ENCODE data around the gene SLC7A7. TPM values are rescaled to one million over a fixed set of nuclear protein-coding genes. Genes with fewer than 3 reads are reported as not detected.
"Not testable (repeated sequence)": the region's sequence is repeated elsewhere in the genome, so short reads cannot be mapped to it uniquely, and the experiment has no call there.

SLC7A7 gene
- total RNA-seq, 6 donors from 2014 or later = 55.0 to 120 (median 99.1) TPM

GRCh38 chr14:22836301-22837113 is 21.3 kb upstream of the SLC7A7 start, which contains the start of gene MMP14:
TSS of gene MMP14 (plus strand) at chr14:22836585. CDS start at chr14:22836818, 233 bp downstream.
- TF ChIP-seq POLR2AphosphoS5 (IDR thresholded peaks at IDR 0.05) = peak; percentile 49 to 72
- peak in 1 of 4 donors; percentile 78 for TF ChIP-seq POLR2A (IDR thresholded peaks at IDR 0.05)
- TF ChIP-seq CTCF (IDR thresholded peaks at IDR 0.05) = peak in 2 of 6 experiments; percentile 9 to 19
- no peak for TF ChIP-seq EP300 (IDR thresholded peaks at IDR 0.05)
- peaks cover 0 to 24% (median 17%) of the 10 kb centered on the region in 4 donors for H3K36me3 ChIP-seq

GRCh38 chr14:22835505-22835904 is 20.3 kb upstream of the SLC7A7 start:
- Histone ChIP-seq H3K4me3 (no peak overlapping the region), H3K27me3 (no peaks in the 10 kb centered on the region), H3K27ac (peak overlapping the region in 2 of 4 donors; percentile 97), H3K9me3 (no peaks in the 10 kb centered on the region), H3K4me1 (peaks cover 23 to 29% (median 23%) of the 10 kb centered on the region in 4 donors), H3K36me3 (peaks cover 0 to 17% (median 13%) of the 10 kb centered on the region in 4 donors)
- DNase-seq (no peak), ATAC-seq (ENCODE audit: low FRiP score in 2 of 2) (no peak)
- TF ChIP-seq POLR2AphosphoS5 (IDR thresholded peaks at IDR 0.05) (no peak), POLR2A (IDR thresholded peaks at IDR 0.05) (no peak), EP300 (IDR thresholded peaks at IDR 0.05) (no peak), CTCF (IDR thresholded peaks at IDR 0.05) (no peak)
- 86 to 92% methylated on average over 3 of the region's 3 CpGs for WGBS, 2 donors

More at GRCh38 chr14:22836301-22837113, 21.3 kb upstream of the SLC7A7 start, which contains the start of gene MMP14:
- Histone ChIP-seq H3K9me3 (no peaks in the 10 kb centered on the region), H3K27ac (peak within 1 kb of the TSS; percentile 89 to 97 (median 96)), H3K4me3 (peak within 1 kb of the TSS; percentile 71 to 90 (median 76)), H3K27me3 (no peaks in the 10 kb centered on the region), H3K4me1 (peaks cover 19 to 26% (median 23%) of the 10 kb centered on the region in 4 donors)
- 3 to 6% methylated on average over 25 to 35 of the region's 46 CpGs for WGBS, 2 donors
- ATAC-seq (ENCODE audit: low FRiP score in 2 of 2) (peak; percentile 67 to 89), DNase-seq (peak; percentile 73 to 86)

GRCh38 chr14:22830443-22831010 is 15.3 kb upstream of the SLC7A7 start:
- H3K27me3 ChIP-seq = no peaks in the 10 kb centered on the region
- WGBS, 2 donors = 26 to 29% methylated on average over 3 of the region's 3 CpGs
- H3K9me3 ChIP-seq = no peaks in the 10 kb centered on the region
- TF ChIP-seq EP300 (IDR thresholded peaks at IDR 0.05) (no peak), CTCF (IDR thresholded peaks at IDR 0.05) (no peak), POLR2A (IDR thresholded peaks at IDR 0.05) (no peak), POLR2AphosphoS5 (IDR thresholded peaks at IDR 0.05) (no peak)
- DNase-seq = no peak
- peaks cover 8 to 15% (median 11%) of the 10 kb centered on the region in 4 donors for H3K4me1 ChIP-seq
- peak overlapping the region; percentile 78 to 85 (median 82) for H3K4me3 ChIP-seq
- H3K36me3 ChIP-seq = peaks cover 0 to 17% (median 13%) of the 10 kb centered on the region in 4 donors
- no peak for ATAC-seq (ENCODE audit: low FRiP score in 2 of 2)
- peak overlapping the region in 2 of 4 donors; percentile 86 for H3K27ac ChIP-seq

GRCh38 chr14:22829661-22830442 is 14.6 kb upstream of the SLC7A7 start, which contains the start of gene MRPL52:
TSS of gene MRPL52 (plus strand) at chr14:22829887. CDS start at chr14:22829913, 26 bp downstream.
- Histone ChIP-seq H3K27me3 (no peaks in the 10 kb centered on the region), H3K4me1 (peaks cover 8 to 15% (median 11%) of the 10 kb centered on the region in 4 donors), H3K36me3 (peaks cover 0 to 16% (median 13%) of the 10 kb centered on the region in 4 donors), H3K4me3 (peak within 1 kb of the TSS; percentile 78 to 85 (median 82)), H3K9me3 (no peaks in the 10 kb centered on the region), H3K27ac (peak within 1 kb of the TSS; percentile 76 to 86 (median 83))
- ATAC-seq (ENCODE audit: low FRiP score in 2 of 2) (peak; percentile 92 to 98), DNase-seq (peak; percentile 91 to 96)
- TF ChIP-seq EP300 (IDR thresholded peaks at IDR 0.05) = no peak
- TF ChIP-seq POLR2AphosphoS5 (IDR thresholded peaks at IDR 0.05) = peak; percentile 31 to 41
- TF ChIP-seq POLR2A (IDR thresholded peaks at IDR 0.05) = peak in 2 of 4 donors; percentile 46 to 47
- peak in 1 of 6 experiments; percentile 5 for TF ChIP-seq CTCF (IDR thresholded peaks at IDR 0.05)
- WGBS, 2 donors = 1% methylated on average over 20 to 34 of the region's 41 CpGs

GRCh38 chr14:22829076-22829660 is 13.9 kb upstream of the SLC7A7 start:
- DNase-seq; H3K9me3 ChIP-seq; ATAC-seq (ENCODE audit: low FRiP score in 2 of 2); H3K27me3 ChIP-seq: not testable (repeated sequence)
- H3K27ac ChIP-seq = peak overlapping the region; percentile 76 to 86 (median 83)
- H3K4me1 ChIP-seq = peaks cover 8 to 16% (median 13%) of the 10 kb centered on the region in 4 donors
- H3K4me3 ChIP-seq = peak overlapping the region in 3 of 4 donors; percentile 78 to 84 (median 79)
- H3K36me3 ChIP-seq = peaks cover 0 to 12% (median 10%) of the 10 kb centered on the region in 4 donors
- WGBS, 2 donors = 85 to 88% methylated on average over 12 of the region's 12 CpGs

Measured in upper lobe of left lung (tissue), 6 donors.